Measurements from ENCODE around the gene RNF213.

GRCh38 chr17:80220736-80221215 is 39.9 kb upstream of the RNF213 start:
- TF ChIP-seq POLR2A (IDR thresholded peaks at IDR 0.05) (no peak), CTCF (IDR thresholded peaks at IDR 0.05) (no peak)
